Tongue (tissue), 2 donors: Measurements from ENCODE around the gene CASZ1. TPM values are rescaled to one million over a fixed set of nuclear protein-coding genes. Genes with fewer than 3 reads are reported as not detected.
A peak's percentile ranks its signal among the peaks of the same experiment; 100 is the strongest.

Experiments used
- DNase-seq: peaks from one replicate; pipeline ENCODE4 v3.0.0-alpha.2; 2015
- total RNA-seq: library from RNA; depleted of rRNA; stranded (reverse); fragments of >200 nt; gene quantifications from one replicate; pipeline ENCODE4 v1.2.3, GENCODE V29; 2014

CASZ1 gene
- total RNA-seq, 1 donor from 2014 or later = 20.9 TPM

- no peak for DNase-seq
Measured at GRCh38 chr1:10653370-10654125, 142.9 kb downstream of the CASZ1 start.

GRCh38 chr1:10652626-10653025 lies 143.8 kb downstream of the CASZ1 start:
- DNase-seq = no peak

- no peak for DNase-seq
Measured at GRCh38 chr1:10651793-10652192, 144.7 kb downstream of the CASZ1 start.

GRCh38 chr1:10651389-10651766 lies 145.1 kb downstream of the CASZ1 start:
- no peak for DNase-seq

- no peak for DNase-seq
Measured at GRCh38 chr1:10650556-10651388, 145.7 kb downstream of the CASZ1 start.

- peak; percentile 31 for DNase-seq
Measured at GRCh38 chr1:10649517-10650201, 146.8 kb downstream of the CASZ1 start.

GRCh38 chr1:10648689-10649516 lies 147.5 kb downstream of the CASZ1 start:
- DNase-seq = no peak

GRCh38 chr1:10647414-10648170 lies 148.9 kb downstream of the CASZ1 start:
- no peak for DNase-seq

- no peak for DNase-seq
Measured at GRCh38 chr1:10646347-10646861, 150.0 kb downstream of the CASZ1 start.

GRCh38 chr1:10644307-10645128 lies 151.9 kb downstream of the CASZ1 start:
- DNase-seq = no peak

GRCh38 chr1:10643607-10644306 lies 152.7 kb downstream of the CASZ1 start:
- DNase-seq = no peak

- no peak for DNase-seq
Measured at GRCh38 chr1:10642403-10643080, 153.9 kb downstream of the CASZ1 start.

- DNase-seq = no peak
Measured at GRCh38 chr1:10641976-10642375, 154.5 kb downstream of the CASZ1 start.

- DNase-seq = no peak
Measured at GRCh38 chr1:10640843-10641553, 155.4 kb downstream of the CASZ1 start.

- peak; percentile 63 for DNase-seq
Measured at GRCh38 chr1:10639775-10640578, 156.5 kb downstream of the CASZ1 start.

- DNase-seq = peak; percentile 23
Measured at GRCh38 chr1:10639011-10639774, 157.3 kb downstream of the CASZ1 start.
